Fibroblast of villous mesenchyme (primary cell): Measurements from ENCODE around the gene BCOR. TPM values are rescaled to one million over a fixed set of nuclear protein-coding genes. Genes with fewer than 3 reads are reported as not detected.

Source experiments
- DNase-seq: peaks from one replicate; pipeline ENCODE4 v3.0.0-alpha.2; 2010; ENCODE audit warnings: low read depth
- H3K4me3 ChIP-seq: 2 replicates; pipeline ENCODE4 v1.5.1; 2011; ENCODE audit warnings: low read depth, mild to moderate bottlenecking, low read length
- total RNA-seq: library from RNA; depleted of rRNA; stranded (reverse); fragments of >200 nt; gene quantifications from 2 replicates; pipeline ENCODE4 v1.2.3, GENCODE V29; 2012
- TF ChIP-seq, protein P1 (sequence below): IDR thresholded peaks from 2 replicates; pipeline ENCODE4 v1.5.1; 2012; ENCODE audit warnings: low read depth, mild to moderate bottlenecking, low read length; ENCODE audit not compliant: insufficient read depth

The BCOR gene
- total RNA-seq, 1 donor = 24.2 TPM

GRCh38 chrX:40085102-40085551, 12.6 kb downstream of the BCOR start:
- TF ChIP-seq, protein P1, sequence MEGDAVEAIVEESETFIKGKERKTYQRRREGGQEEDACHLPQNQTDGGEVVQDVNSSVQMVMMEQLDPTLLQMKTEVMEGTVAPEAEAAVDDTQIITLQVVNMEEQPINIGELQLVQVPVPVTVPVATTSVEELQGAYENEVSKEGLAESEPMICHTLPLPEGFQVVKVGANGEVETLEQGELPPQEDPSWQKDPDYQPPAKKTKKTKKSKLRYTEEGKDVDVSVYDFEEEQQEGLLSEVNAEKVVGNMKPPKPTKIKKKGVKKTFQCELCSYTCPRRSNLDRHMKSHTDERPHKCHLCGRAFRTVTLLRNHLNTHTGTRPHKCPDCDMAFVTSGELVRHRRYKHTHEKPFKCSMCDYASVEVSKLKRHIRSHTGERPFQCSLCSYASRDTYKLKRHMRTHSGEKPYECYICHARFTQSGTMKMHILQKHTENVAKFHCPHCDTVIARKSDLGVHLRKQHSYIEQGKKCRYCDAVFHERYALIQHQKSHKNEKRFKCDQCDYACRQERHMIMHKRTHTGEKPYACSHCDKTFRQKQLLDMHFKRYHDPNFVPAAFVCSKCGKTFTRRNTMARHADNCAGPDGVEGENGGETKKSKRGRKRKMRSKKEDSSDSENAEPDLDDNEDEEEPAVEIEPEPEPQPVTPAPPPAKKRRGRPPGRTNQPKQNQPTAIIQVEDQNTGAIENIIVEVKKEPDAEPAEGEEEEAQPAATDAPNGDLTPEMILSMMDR = no peak
- peak; percentile 78 for DNase-seq
- no peak overlapping the region for H3K4me3 ChIP-seq

- H3K4me3 ChIP-seq = no peak overlapping the region
- DNase-seq = no peak
- TF ChIP-seq, protein P1 = no peak
Measured at GRCh38 chrX:40084471-40085101, 13.2 kb downstream of the BCOR start.

GRCh38 chrX:40083979-40084359, 13.8 kb downstream of the BCOR start:
- peak overlapping the region; percentile 48 for H3K4me3 ChIP-seq
- no peak for DNase-seq
- TF ChIP-seq, protein P1 = no peak

DNA sequence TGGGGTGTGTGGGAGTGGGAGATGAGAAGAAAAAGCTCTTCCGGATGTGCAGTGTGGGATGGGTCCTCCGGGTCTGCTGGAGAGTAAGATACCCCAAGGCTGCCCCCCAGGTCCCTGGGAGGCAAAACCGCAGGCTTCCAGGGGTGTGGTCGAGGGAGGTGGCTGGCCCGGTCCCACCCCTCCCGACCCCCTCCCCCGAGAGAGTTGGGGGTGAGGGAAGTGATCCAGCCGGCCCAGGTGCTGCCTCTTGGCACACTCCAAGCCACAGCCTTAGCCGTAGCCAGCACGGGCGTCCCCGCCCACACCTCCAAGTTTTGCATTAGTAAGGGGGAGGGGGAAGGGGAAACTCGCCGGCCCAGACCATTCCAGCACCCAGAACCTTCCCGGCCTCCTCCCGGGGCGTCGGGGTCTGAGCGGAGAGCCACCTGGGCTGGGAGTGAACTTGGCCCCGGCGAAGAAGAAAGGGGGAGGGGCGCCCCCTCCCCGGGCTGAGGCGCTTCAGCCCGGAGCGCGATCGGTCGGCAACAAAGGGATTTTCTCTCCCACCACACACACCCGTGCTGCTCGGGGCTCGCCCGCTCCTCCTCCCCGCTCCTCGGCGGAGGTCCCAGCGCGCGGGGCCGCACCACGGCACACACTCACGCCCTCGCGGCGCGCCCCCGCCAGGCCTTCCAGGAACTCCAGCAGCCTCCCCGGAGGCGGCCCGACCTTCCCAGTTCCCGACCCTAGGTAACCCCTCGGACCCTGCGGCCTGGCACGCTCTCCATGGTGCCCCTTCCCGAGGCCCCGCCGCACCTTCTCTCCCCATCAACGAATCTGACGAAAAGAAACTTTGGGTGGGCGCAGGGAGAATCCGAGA, 14.4 kb downstream of the BCOR start:
- TF ChIP-seq, protein P1 = peak; percentile 12
- peak overlapping the region; percentile 48 for H3K4me3 ChIP-seq
- DNase-seq = no peak

DNA sequence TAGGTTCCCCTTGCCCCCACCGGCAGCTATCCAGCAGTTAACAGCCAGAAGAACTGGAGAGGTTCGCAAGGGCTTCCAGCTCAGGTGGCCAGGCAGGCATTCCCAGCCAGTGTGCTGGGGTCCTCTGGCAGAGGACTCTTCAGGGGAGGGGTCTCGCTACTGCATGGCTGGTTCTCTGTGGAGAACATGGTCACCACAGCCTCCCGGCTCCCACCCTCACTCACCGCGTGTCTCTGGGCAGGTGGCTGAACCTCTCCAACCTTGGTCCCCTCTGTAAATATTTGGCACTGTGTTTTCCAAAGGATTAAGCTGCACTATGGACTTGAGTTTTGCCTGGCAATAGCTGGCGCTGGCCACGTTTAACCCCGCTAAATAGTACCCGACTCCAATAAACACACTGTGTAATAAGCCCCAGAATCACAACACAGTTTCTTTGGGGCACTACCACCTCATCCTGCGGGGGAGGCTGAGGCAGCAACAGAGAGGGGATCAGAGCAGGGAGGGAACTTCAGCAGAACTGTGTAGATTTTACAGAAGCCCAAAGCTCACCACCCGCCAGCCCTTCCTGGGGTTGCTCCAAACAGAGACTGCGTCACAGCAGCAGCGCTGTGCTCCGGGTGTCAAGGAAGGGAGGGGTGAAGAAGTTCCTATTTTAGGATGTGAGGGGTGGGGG, 15.2 kb downstream of the BCOR start:
- DNase-seq = no peak
- TF ChIP-seq, protein P1 = no peak
- peak overlapping the region; percentile 9 for H3K4me3 ChIP-seq

- DNase-seq = no peak
- TF ChIP-seq, protein P1 = no peak
- no peak overlapping the region for H3K4me3 ChIP-seq
Measured at GRCh38 chrX:40081679-40082068, 16.1 kb downstream of the BCOR start.
